ENCODE results near the gene SLAIN1. TPM values are rescaled to one million over a fixed set of nuclear protein-coding genes. Genes with fewer than 3 reads are reported as not detected.

Gene SLAIN1
- total RNA-seq (4.3 and 4.5 TPM in 2 replicates), polyA plus RNA-seq (2.5 and 4.1 TPM in 2 replicates), polyA minus RNA-seq (7.5 and 11.9 TPM in 2 replicates), Bru-seq, nascent RNA (percentile 45 among the genes with signal in this experiment), BruChase-seq, experiment 1, labeled RNA remaining after a 6-hour chase (percentile 33 among the genes with signal in this experiment), BruChase-seq, experiment 2, labeled RNA remaining after a 2-hour chase (percentile 39 among the genes with signal in this experiment)
- 4.0 and 4.4 TPM in 2 replicates for polyA plus RNA-seq (2011; cell fraction: cytosol; rRNA removed)
- polyA plus RNA-seq (2011; cell fraction: nucleus; rRNA removed) = 4.0 and 4.8 TPM in 2 replicates
- 0.25 and 1.6 TPM in 2 replicates for polyA plus RNA-seq (2012)
- polyA minus RNA-seq (2011; cell fraction: cytosol; rRNA and poly(A)+ RNA removed) = not detected
- polyA minus RNA-seq (2011; cell fraction: nucleus; rRNA and poly(A)+ RNA removed) = 8.6 and 10.4 TPM in 2 replicates
- long read RNA-seq, transcript SLAIN1-206 (7 exons, 2,855 nt) = major isoform, 16 of 19 reads
- long read RNA-seq, partial matches to known transcripts = 0 of 19 reads
- long read RNA-seq, other reads (novel, unspliced or antisense) = 3 of 19 reads

GRCh38 chr13:77697217-77698103 is at the start of gene SLAIN1:
SLAIN1 (plus strand) TSS chr13:77697687; CDS start chr13:77697914, 227 bp downstream.
- no TSS peak for BruUV-seq (replicated peaks)
- peak within 1 kb of the TSS; percentile 65 to 87 (median 75) for H3K4me3 ChIP-seq (replicated peaks in 1 of 3; ENCODE audit: insufficient read depth in 1 of 3, low read depth in 1 of 3, low read length in 3 of 3)
- no peaks in the 10 kb centered on the region for H3K79me2 ChIP-seq (ENCODE audit: control insufficient read depth, insufficient read depth, low read length)
- dilution Hi-C loops (cut with MboI; ENCODE audit: extremely low pct_ligation_motif_present, low sequenced_read_pairs) = no loop called here
- no peaks in the 10 kb centered on the region for H3K36me3 ChIP-seq (ENCODE audit: control insufficient read depth in 2 of 2, extremely low read depth in 1 of 2, insufficient read depth in 2 of 2, low read length in 2 of 2)
- ChIA-PET POLR2A (no interaction called here), CTCF (interaction anchor here (0.6 to 1.3 kb wide), 4 partner anchors 104 to 204 kb away, joined by 3 read pairs; no protein-coding TSS in a partner anchor)
- no peaks in the 10 kb centered on the region for H3K4me1 ChIP-seq (ENCODE audit: control insufficient read depth, extremely low read depth, insufficient read depth, low read length)
- peak within 1 kb of the TSS; percentile 85 for H3K4me2 ChIP-seq (ENCODE audit: insufficient read depth, low read length)
- no peaks in the 10 kb centered on the region for H3K9me1 ChIP-seq (replicated peaks; ENCODE audit: control insufficient read depth, extremely low read depth, insufficient read depth, low read length)
- H4K20me1 ChIP-seq (replicated peaks; ENCODE audit: control insufficient read depth, extremely low read depth, insufficient read depth, low read length) = no peaks in the 10 kb centered on the region
- intact Hi-C loops (cut with micrococcal nuclease) = loop anchor here (2.0 to 5.0 kb wide), 5 partner anchors 190 to 671 kb away; partner anchors contain the start of genes EDNRB, FBXL3 and MYCBP2
- FAIRE-seq = peak; percentile 21
- H3K9ac ChIP-seq (replicated peaks; ENCODE audit: extremely low read depth, insufficient read depth, low read length) = peak within 1 kb of the TSS; percentile 16
- DNase-seq (ENCODE audit: low read depth, low spot score) = peak; percentile 61
- H3K27me3 ChIP-seq (ENCODE audit: control insufficient read depth in 2 of 2, insufficient read depth in 2 of 2, low read length in 2 of 2) = peaks cover 7 to 26% of the 10 kb centered on the region in 2 experiments
- TF ChIP-seq FOS (IDR thresholded peaks at IDR 0.05; ENCODE audit: borderline replicate concordance, insufficient read depth, low read length) (no peak), MAX (IDR thresholded peaks at IDR 0.05; ENCODE audit: insufficient read depth, insufficient read length) (peak; percentile 15), GATA2 (IDR thresholded peaks at IDR 0.05; ENCODE audit: insufficient read depth, insufficient read length, low read depth, low read length) (no peak)
- no peak within 1 kb of the TSS for H3K27ac ChIP-seq (ENCODE audit: insufficient read depth, low read depth, low read length)
- peak within 1 kb of the TSS; percentile 99 for H2AFZ ChIP-seq (ENCODE audit: low read depth, low read length)
- H3K9me3 ChIP-seq (replicated peaks; ENCODE audit: control insufficient read depth, insufficient read depth, low read length) = no peaks in the 10 kb centered on the region
